Progenitor cell of endocrine pancreas (in vitro differentiated cells): Measurements from ENCODE around the gene CARTPT. TPM values are rescaled to one million over a fixed set of nuclear protein-coding genes. Genes with fewer than 3 reads are reported as not detected.

Experiments used
- DNase-seq: peaks from one replicate; pipeline ENCODE4 v3.0.0; 2021; ENCODE audit warnings: low spot score; ENCODE audit not compliant: unreplicated experiment
- H3K27ac Mint-ChIP-seq: 2 replicates; pipeline ENCODE4 v1.8.0; 2021; ENCODE audit warnings: mild to moderate bottlenecking, moderate library complexity, mixed read lengths
- H3K27me3 Mint-ChIP-seq: 2 replicates; pipeline ENCODE4 v1.8.0; 2021; ENCODE audit warnings: mixed read lengths
- H3K36me3 Mint-ChIP-seq: 2 replicates; pipeline ENCODE4 v1.8.0; 2022; ENCODE audit warnings: mixed read lengths; ENCODE audit not compliant: insufficient read depth
- H3K4me1 Mint-ChIP-seq: 2 replicates; pipeline ENCODE4 v1.8.0; 2021; ENCODE audit warnings: low read depth, mixed read lengths
- H3K4me3 Mint-ChIP-seq: 2 replicates; pipeline ENCODE4 v1.8.0; 2021; ENCODE audit warnings: low read depth, mild to moderate bottlenecking, moderate library complexity, mixed read lengths
- H3K9me3 Mint-ChIP-seq: 2 replicates; pipeline ENCODE4 v1.8.0; 2021; ENCODE audit warnings: low read depth, mixed read lengths
- total RNA-seq: library from RNA; stranded (reverse); gene quantifications from 2 replicates; pipeline ENCODE4 v1.2.1, GENCODE V29; 2021
- TF ChIP-seq, protein P1 (sequence below): fragments of 200-600 bp; sonication (generic); IDR thresholded peaks from one replicate; pipeline ENCODE4 v1.5.0; 2021; ENCODE audit warnings: antibody characterized with exemption, mild to moderate bottlenecking; ENCODE audit not compliant: unreplicated experiment

CARTPT gene
- total RNA-seq, 1 donor from 2014 or later, result not detected

DNA sequence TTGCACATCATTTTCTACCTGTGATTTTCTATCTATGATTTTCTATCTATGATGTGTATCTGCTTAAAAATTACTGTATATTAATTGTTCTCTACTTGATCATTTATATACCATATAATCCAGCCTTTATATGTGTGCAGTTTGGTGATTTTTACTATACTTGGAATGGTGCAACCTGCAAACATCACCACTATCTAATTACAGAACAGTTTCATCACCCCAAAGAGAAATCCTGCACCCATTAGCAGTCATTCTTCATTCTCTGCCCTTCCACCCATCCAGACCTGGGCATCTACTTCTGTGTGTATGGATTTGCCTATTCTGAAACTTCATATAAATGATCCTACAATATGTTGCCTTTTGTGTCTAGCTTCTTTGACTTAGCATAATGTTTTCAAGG is 51.3 kb downstream of the CARTPT start:
- no peak for DNase-seq
- no peaks in the 10 kb centered on the region for H3K27me3 Mint-ChIP-seq
- no peaks in the 10 kb centered on the region for H3K4me1 Mint-ChIP-seq
- no peaks in the 10 kb centered on the region for H3K9me3 Mint-ChIP-seq
- H3K36me3 Mint-ChIP-seq, result no peaks in the 10 kb centered on the region
- no peak overlapping the region for H3K27ac Mint-ChIP-seq
- H3K4me3 Mint-ChIP-seq, result no peak overlapping the region
- TF ChIP-seq, protein P1, sequence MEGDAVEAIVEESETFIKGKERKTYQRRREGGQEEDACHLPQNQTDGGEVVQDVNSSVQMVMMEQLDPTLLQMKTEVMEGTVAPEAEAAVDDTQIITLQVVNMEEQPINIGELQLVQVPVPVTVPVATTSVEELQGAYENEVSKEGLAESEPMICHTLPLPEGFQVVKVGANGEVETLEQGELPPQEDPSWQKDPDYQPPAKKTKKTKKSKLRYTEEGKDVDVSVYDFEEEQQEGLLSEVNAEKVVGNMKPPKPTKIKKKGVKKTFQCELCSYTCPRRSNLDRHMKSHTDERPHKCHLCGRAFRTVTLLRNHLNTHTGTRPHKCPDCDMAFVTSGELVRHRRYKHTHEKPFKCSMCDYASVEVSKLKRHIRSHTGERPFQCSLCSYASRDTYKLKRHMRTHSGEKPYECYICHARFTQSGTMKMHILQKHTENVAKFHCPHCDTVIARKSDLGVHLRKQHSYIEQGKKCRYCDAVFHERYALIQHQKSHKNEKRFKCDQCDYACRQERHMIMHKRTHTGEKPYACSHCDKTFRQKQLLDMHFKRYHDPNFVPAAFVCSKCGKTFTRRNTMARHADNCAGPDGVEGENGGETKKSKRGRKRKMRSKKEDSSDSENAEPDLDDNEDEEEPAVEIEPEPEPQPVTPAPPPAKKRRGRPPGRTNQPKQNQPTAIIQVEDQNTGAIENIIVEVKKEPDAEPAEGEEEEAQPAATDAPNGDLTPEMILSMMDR, result no peak

Other genes with a start within 250 kb of the CARTPT start
- 43.5 and 48.7 TPM in 2 replicates for gene MCCC2, start 131.9 kb upstream of the CARTPT start, total RNA-seq